Liver (tissue), 9 donors: ENCODE data around the gene CKAP5. TPM values are rescaled to one million over a fixed set of nuclear protein-coding genes. Genes with fewer than 3 reads are reported as not detected.

Source experiments
- DNase-seq: peaks from one replicate; pipeline ENCODE4 v3.0.0-alpha.2; 2017; ENCODE audit warnings: low spot score
- H3K27ac ChIP-seq, 2 donors: one replicate each; pipeline ENCODE4 v1.7.0; 2013; ENCODE audit warnings: inconsistent platforms in 2 of 2, low read length in 2 of 2, control low read depth in 1 of 2, low read depth in 1 of 2, mild to moderate bottlenecking in 1 of 2
- H3K27me3 ChIP-seq, 4 donors: one replicate each; pipeline versions ENCODE4 v1.6.1 to v1.7.0; 2013; ENCODE audit warnings: low read length in 3 of 4, inconsistent platforms in 1 of 4, mild to moderate bottlenecking in 1 of 4, moderate library complexity in 1 of 4; ENCODE audit not compliant: control insufficient read depth in 4 of 4, insufficient read depth in 4 of 4
- H3K36me3 ChIP-seq, 4 donors: one replicate each; pipeline versions ENCODE4 v1.6.1 to v1.7.0; 2013; ENCODE audit warnings: low read length in 3 of 4, mild to moderate bottlenecking in 3 of 4, low read depth in 1 of 4, moderate library complexity in 1 of 4; ENCODE audit not compliant: control insufficient read depth in 4 of 4, insufficient read depth in 3 of 4
- H3K4me1 ChIP-seq, 4 donors: one replicate each; pipeline versions ENCODE4 v1.6.1 to v1.7.0; 2013; ENCODE audit warnings: low read length in 3 of 4, mild to moderate bottlenecking in 3 of 4, moderate library complexity in 1 of 4; ENCODE audit not compliant: control insufficient read depth in 4 of 4, insufficient read depth in 4 of 4
- H3K4me3 ChIP-seq, 3 donors: one replicate each; pipeline versions ENCODE4 v1.6.1 to v1.7.0; 2013; ENCODE audit warnings: low read length in 3 of 3, control low read depth in 1 of 3, low read depth in 1 of 3, mild to moderate bottlenecking in 1 of 3
- H3K9ac ChIP-seq, 2 donors: one replicate each; pipeline ENCODE4 v1.7.0; 2013; ENCODE audit warnings: low read length in 2 of 2, mild to moderate bottlenecking in 2 of 2, moderate library complexity in 2 of 2, control low read depth in 1 of 2, low read depth in 1 of 2
- H3K9me3 ChIP-seq, 4 donors: one replicate each; pipeline versions ENCODE4 v1.6.1 to v1.7.0; 2013; ENCODE audit warnings: low read length in 3 of 4; ENCODE audit not compliant: control insufficient read depth in 4 of 4
- EGR1 ChIP-seq, 2 donors: IDR thresholded peaks; 2 replicates each; pipeline ENCODE4 v1.6.1; 2016 to 2018; ENCODE audit warnings: antibody characterized with exemption in 2 of 2, low read depth in 2 of 2
- FOXA1 ChIP-seq: IDR thresholded peaks from 2 replicates; pipeline ENCODE4 v1.6.1; 2016; ENCODE audit warnings: antibody characterized with exemption
- FOXA2 ChIP-seq: IDR thresholded peaks from 2 replicates; pipeline ENCODE4 v1.6.1; 2016; ENCODE audit warnings: antibody characterized with exemption
- GABPA ChIP-seq, 2 donors: IDR thresholded peaks in 1 of 2; conservative IDR thresholded peaks in 1 of 2; 2 replicates each; pipeline ENCODE4 v1.6.1; 2016; ENCODE audit warnings: antibody characterized with exemption in 2 of 2, mild to moderate bottlenecking in 1 of 2, moderate library complexity in 1 of 2
- HNF4A ChIP-seq, 2 donors: conservative IDR thresholded peaks; 2 replicates each; pipeline ENCODE4 v1.6.1; 2016; ENCODE audit warnings: antibody characterized with exemption in 2 of 2, mild to moderate bottlenecking in 2 of 2
- HNF4G ChIP-seq: IDR thresholded peaks from 2 replicates; pipeline ENCODE4 v1.6.1; 2016; ENCODE audit warnings: antibody characterized with exemption
- JUND ChIP-seq, 2 donors: IDR thresholded peaks; 2 replicates each; pipeline ENCODE4 v1.6.1; 2016; ENCODE audit warnings: antibody characterized with exemption in 2 of 2
- NR2F2 ChIP-seq: IDR thresholded peaks from 2 replicates; pipeline ENCODE4 v1.6.1; 2016; ENCODE audit warnings: antibody characterized with exemption
- RAD21 ChIP-seq, 2 donors: IDR thresholded peaks; 2 replicates each; pipeline ENCODE4 v1.6.1; 2016; ENCODE audit warnings: antibody characterized with exemption in 2 of 2, mild to moderate bottlenecking in 2 of 2
- RXRA ChIP-seq, 2 donors: IDR thresholded peaks; 2 replicates each; pipeline ENCODE4 v1.6.1; 2017 to 2018; ENCODE audit warnings: antibody characterized with exemption in 2 of 2, mild to moderate bottlenecking in 1 of 2
- SP1 ChIP-seq: IDR thresholded peaks from 2 replicates; pipeline ENCODE4 v1.6.1; 2018; ENCODE audit warnings: antibody characterized with exemption, mild to moderate bottlenecking
- TAF1 ChIP-seq: conservative IDR thresholded peaks from 2 replicates; pipeline ENCODE4 v1.6.1; 2016; ENCODE audit warnings: antibody characterized with exemption, mild to moderate bottlenecking
- YY1 ChIP-seq: IDR thresholded peaks from 2 replicates; pipeline ENCODE4 v1.6.1; 2016; ENCODE audit warnings: antibody characterized with exemption, mild to moderate bottlenecking
- WGBS: extraction: QIAGEN DNeasy Blood & Tissue Kit; methylation state at CpG from one replicate; pipeline ENCODE4 v1.1.7; 2013; 5-methylcytosine and 5-hydroxymethylcytosine counted together
- polyA plus RNA-seq, 2 donors: library from polyadenylated mRNA; stranded (reverse) in 1 of 2; unstranded in 1 of 2; fragments of 200-250 nt in 1 of 2; fragments of >200 nt in 1 of 2; fragmentation: Nextera tagmentation in 1 of 2; extraction: Ambion mirVana in 1 of 2; gene quantifications; one replicate each; pipeline versions ENCODE4 v1.2.1 to v1.2.3, GENCODE V29; 2013 to 2015
- total RNA-seq, 2 donors: library from RNA; depleted of rRNA; stranded (reverse); fragments of >200 nt; gene quantifications; one replicate each; pipeline ENCODE4 v1.2.3, GENCODE V29; 2014
- TF ChIP-seq, protein P1 (sequence below): IDR thresholded peaks from 2 replicates; pipeline ENCODE4 v1.6.1; 2016; ENCODE audit warnings: antibody characterized with exemption
- TF ChIP-seq, protein P2 (sequence below): IDR thresholded peaks from 2 replicates; pipeline ENCODE4 v1.6.1; 2016; ENCODE audit warnings: antibody characterized with exemption
- TF ChIP-seq, protein P3 (sequence below): IDR thresholded peaks from 2 replicates; pipeline ENCODE4 v1.6.1; 2016; ENCODE audit warnings: antibody characterized with exemption
- TF ChIP-seq, protein P4 (sequence below): fragments of 150-350 bp; IDR thresholded peaks from 2 replicates; pipeline ENCODE4 v1.5.1; 2017; ENCODE audit warnings: improper control_type of control experiment, low read depth, low read length; ENCODE audit not compliant: missing input control
- TF ChIP-seq, protein P5 (sequence below): IDR thresholded peaks from 2 replicates; pipeline ENCODE4 v1.6.1; 2016; ENCODE audit warnings: antibody characterized with exemption, mild to moderate bottlenecking
- donor health status: healthy.
- donor health status: healthy.
- donor health status: healthy.
- donor health status: healthy.
- donor health status: healthy.

CKAP5 gene
- total and polyA plus RNA-seq, 4 donors: 6.1 to 70.4 (median 15.4) TPM

DNA sequence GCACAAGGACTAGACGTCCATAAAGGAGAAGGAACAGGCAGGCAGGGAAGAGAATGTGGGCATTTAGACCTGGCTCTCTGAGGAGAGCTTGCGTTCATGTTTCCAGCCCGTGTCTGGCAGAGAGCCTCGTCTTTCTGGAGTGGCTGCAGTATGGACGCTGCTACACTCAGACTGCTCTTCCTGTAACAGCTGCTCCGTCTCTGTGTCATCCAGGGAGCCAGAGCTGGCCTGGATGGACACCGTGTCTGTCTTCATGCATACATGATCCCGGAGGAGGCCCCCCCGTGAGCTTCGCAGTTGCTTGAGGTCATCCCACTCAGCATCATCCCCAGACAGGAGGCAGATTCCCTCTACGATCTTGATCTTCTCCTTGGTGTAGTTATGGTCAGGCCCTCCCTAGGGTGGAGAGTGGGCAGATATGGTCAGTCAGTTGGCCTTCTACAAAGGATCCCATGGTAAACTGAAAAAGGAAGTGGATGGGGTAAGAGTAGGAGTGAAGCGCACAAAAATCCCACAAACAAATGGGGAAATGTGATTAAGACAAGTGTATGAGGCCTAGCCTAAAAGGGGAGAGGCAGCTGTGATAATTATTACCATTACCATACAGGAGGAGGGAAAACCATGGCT is 13.0 kb upstream of the CKAP5 start:
- Histone ChIP-seq H3K27me3 (no peaks in the 10 kb centered on the region), H3K4me1 (peaks cover 0 to 3% (median 0%) of the 10 kb centered on the region in 4 donors), H3K27ac (no peak overlapping the region), H3K9ac (no peak overlapping the region), H3K4me3 (no peak overlapping the region), H3K36me3 (no peaks in the 10 kb centered on the region), H3K9me3 (no peaks in the 10 kb centered on the region)
- TF ChIP-seq, protein P1, sequence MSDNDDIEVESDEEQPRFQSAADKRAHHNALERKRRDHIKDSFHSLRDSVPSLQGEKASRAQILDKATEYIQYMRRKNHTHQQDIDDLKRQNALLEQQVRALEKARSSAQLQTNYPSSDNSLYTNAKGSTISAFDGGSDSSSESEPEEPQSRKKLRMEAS: no peak
- TF ChIP-seq NR2F2 (no peak), HNF4A (conservative IDR thresholded peaks at IDR 0.05) (no peak), FOXA1 (no peak), RAD21 (IDR thresholded peaks at IDR 0.05) (no peak), TAF1 (no peak), YY1 (no peak)
- TF ChIP-seq, protein P2, sequence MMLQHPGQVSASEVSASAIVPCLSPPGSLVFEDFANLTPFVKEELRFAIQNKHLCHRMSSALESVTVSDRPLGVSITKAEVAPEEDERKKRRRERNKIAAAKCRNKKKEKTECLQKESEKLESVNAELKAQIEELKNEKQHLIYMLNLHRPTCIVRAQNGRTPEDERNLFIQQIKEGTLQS: no peak
- TF ChIP-seq, protein P3, sequence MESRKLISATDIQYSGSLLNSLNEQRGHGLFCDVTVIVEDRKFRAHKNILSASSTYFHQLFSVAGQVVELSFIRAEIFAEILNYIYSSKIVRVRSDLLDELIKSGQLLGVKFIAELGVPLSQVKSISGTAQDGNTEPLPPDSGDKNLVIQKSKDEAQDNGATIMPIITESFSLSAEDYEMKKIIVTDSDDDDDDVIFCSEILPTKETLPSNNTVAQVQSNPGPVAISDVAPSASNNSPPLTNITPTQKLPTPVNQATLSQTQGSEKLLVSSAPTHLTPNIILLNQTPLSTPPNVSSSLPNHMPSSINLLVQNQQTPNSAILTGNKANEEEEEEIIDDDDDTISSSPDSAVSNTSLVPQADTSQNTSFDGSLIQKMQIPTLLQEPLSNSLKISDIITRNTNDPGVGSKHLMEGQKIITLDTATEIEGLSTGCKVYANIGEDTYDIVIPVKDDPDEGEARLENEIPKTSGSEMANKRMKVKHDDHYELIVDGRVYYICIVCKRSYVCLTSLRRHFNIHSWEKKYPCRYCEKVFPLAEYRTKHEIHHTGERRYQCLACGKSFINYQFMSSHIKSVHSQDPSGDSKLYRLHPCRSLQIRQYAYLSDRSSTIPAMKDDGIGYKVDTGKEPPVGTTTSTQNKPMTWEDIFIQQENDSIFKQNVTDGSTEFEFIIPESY: no peak
- TF ChIP-seq, protein P4, sequence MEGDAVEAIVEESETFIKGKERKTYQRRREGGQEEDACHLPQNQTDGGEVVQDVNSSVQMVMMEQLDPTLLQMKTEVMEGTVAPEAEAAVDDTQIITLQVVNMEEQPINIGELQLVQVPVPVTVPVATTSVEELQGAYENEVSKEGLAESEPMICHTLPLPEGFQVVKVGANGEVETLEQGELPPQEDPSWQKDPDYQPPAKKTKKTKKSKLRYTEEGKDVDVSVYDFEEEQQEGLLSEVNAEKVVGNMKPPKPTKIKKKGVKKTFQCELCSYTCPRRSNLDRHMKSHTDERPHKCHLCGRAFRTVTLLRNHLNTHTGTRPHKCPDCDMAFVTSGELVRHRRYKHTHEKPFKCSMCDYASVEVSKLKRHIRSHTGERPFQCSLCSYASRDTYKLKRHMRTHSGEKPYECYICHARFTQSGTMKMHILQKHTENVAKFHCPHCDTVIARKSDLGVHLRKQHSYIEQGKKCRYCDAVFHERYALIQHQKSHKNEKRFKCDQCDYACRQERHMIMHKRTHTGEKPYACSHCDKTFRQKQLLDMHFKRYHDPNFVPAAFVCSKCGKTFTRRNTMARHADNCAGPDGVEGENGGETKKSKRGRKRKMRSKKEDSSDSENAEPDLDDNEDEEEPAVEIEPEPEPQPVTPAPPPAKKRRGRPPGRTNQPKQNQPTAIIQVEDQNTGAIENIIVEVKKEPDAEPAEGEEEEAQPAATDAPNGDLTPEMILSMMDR: no peak
- no peak for DNase-seq
- 90% methylated on average over 12 of the region's 12 CpGs for WGBS

DNA sequence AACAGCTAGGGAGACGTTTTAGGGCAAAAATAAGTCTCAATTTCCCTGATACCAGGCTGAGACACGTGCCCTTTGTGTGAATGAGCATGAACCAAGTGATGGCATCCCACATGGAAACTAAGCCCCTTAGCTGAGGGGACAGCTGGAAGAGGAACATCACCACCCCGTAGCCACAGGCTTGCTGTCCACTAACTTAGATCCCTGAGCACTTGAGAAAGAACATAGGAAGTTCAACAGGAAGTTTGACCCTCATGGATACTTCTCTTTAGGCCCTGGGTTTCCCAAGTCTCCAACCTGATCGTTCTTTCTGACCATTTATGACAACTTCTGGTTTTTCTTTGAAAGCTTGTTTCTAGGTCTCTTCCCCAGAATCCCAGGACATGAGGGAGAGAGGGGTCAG is 11.6 kb upstream of the CKAP5 start:
- DNase-seq: no peak
- WGBS: 76% methylated on average over 4 of the region's 4 CpGs
- no peak overlapping the region for H3K27ac ChIP-seq
- no peaks in the 10 kb centered on the region for H3K36me3 ChIP-seq
- H3K4me3 ChIP-seq: no peak overlapping the region
- no peaks in the 10 kb centered on the region for H3K9me3 ChIP-seq
- no peaks in the 10 kb centered on the region for H3K27me3 ChIP-seq
- H3K9ac ChIP-seq: no peak overlapping the region
- H3K4me1 ChIP-seq: peaks cover 0 to 3% (median 0%) of the 10 kb centered on the region in 4 donors
- TF ChIP-seq RXRA (IDR thresholded peaks at IDR 0.05) (no peak), RAD21 (IDR thresholded peaks at IDR 0.05) (no peak), SP1 (no peak), NR2F2 (no peak), TAF1 (no peak), HNF4A (conservative IDR thresholded peaks at IDR 0.05) (no peak), FOXA1 (no peak), YY1 (no peak), HNF4G (no peak), GABPA (IDR thresholded peaks at IDR 0.05 in 1 of 2, conservative IDR thresholded peaks at IDR 0.05 in 1 of 2) (no peak), JUND (IDR thresholded peaks at IDR 0.05) (no peak), EGR1 (IDR thresholded peaks at IDR 0.05; ENCODE audit: low read depth in 2 of 2) (no peak), FOXA2 (no peak)
- TF ChIP-seq, protein P2: no peak
- TF ChIP-seq, protein P5, sequence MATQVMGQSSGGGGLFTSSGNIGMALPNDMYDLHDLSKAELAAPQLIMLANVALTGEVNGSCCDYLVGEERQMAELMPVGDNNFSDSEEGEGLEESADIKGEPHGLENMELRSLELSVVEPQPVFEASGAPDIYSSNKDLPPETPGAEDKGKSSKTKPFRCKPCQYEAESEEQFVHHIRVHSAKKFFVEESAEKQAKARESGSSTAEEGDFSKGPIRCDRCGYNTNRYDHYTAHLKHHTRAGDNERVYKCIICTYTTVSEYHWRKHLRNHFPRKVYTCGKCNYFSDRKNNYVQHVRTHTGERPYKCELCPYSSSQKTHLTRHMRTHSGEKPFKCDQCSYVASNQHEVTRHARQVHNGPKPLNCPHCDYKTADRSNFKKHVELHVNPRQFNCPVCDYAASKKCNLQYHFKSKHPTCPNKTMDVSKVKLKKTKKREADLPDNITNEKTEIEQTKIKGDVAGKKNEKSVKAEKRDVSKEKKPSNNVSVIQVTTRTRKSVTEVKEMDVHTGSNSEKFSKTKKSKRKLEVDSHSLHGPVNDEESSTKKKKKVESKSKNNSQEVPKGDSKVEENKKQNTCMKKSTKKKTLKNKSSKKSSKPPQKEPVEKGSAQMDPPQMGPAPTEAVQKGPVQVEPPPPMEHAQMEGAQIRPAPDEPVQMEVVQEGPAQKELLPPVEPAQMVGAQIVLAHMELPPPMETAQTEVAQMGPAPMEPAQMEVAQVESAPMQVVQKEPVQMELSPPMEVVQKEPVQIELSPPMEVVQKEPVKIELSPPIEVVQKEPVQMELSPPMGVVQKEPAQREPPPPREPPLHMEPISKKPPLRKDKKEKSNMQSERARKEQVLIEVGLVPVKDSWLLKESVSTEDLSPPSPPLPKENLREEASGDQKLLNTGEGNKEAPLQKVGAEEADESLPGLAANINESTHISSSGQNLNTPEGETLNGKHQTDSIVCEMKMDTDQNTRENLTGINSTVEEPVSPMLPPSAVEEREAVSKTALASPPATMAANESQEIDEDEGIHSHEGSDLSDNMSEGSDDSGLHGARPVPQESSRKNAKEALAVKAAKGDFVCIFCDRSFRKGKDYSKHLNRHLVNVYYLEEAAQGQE: no peak
- TF ChIP-seq, protein P1: no peak
- TF ChIP-seq, protein P4: no peak
- TF ChIP-seq, protein P3: no peak
